Keratinocyte (primary cell): Measurements from ENCODE around the gene TMEM204. TPM values are rescaled to one million over a fixed set of nuclear protein-coding genes. Genes with fewer than 3 reads are reported as not detected.

ENCODE experiments used
- DNase-seq: peaks from one replicate; pipeline ENCODE4 v3.0.0-alpha.2; 2011; ENCODE audit warnings: low read depth, missing footprints, low spot score
- FAIRE-seq: peaks from 2 replicates; lab custom pipeline; 2011; peaks lifted over from hg19 to GRCh38; lab: Jason Lieb, UNC
- H2AFZ ChIP-seq: 2 replicates; pipeline ENCODE4 v1.6.0; 2012; ENCODE audit warnings: low read length, control low read depth, inconsistent platforms; ENCODE audit not compliant: control insufficient read depth
- H3K27ac ChIP-seq: 2 replicates; pipeline ENCODE4 v1.5.1; 2011; ENCODE audit warnings: low read length; ENCODE audit not compliant: control insufficient read depth, insufficient read depth
- H3K27me3 ChIP-seq: 3 replicates; pipeline ENCODE4 v1.6.0; 2011; ENCODE audit warnings: low read length; ENCODE audit not compliant: control insufficient read depth, insufficient read depth; ENCODE audit errors: extremely low read depth
- H3K36me3 ChIP-seq, 2 experiments: 2 replicates in 1 of 2; 3 replicates in 1 of 2; pipeline ENCODE4 v1.5.1; 2011; ENCODE audit warnings: low read length in 2 of 2, mild to moderate bottlenecking in 1 of 2; ENCODE audit not compliant: control insufficient read depth in 2 of 2, insufficient read depth in 2 of 2; ENCODE audit errors: extremely low read depth in 1 of 2
- H3K4me1 ChIP-seq: 3 replicates; pipeline ENCODE4 v1.5.1; 2011; ENCODE audit warnings: low read length; ENCODE audit not compliant: control insufficient read depth, insufficient read depth; ENCODE audit errors: extremely low read depth
- H3K4me2 ChIP-seq: 3 replicates; pipeline ENCODE4 v1.6.0; 2011; ENCODE audit warnings: low read depth, low read length; ENCODE audit not compliant: control insufficient read depth, insufficient read depth; ENCODE audit errors: extremely low read depth
- H3K4me3 ChIP-seq, 3 experiments: fragments of 200-600 bp in 1 of 3; sonication (generic) in 1 of 3; 2 replicates in 2 of 3; 3 replicates in 1 of 3; pipeline ENCODE4 v1.5.1; 2011 to 2016; ENCODE audit warnings: low read length in 3 of 3, mild to moderate bottlenecking in 3 of 3, control low read depth in 2 of 3, inconsistent platforms in 1 of 3, low read depth in 1 of 3, mixed read lengths in 1 of 3, mixed run types in 1 of 3, moderate library complexity in 1 of 3; ENCODE audit not compliant: control insufficient read depth in 2 of 3, insufficient read depth in 2 of 3; ENCODE audit errors: extremely low read depth in 1 of 3
- H3K79me2 ChIP-seq: 2 replicates; pipeline ENCODE4 v1.6.0; 2012; ENCODE audit warnings: low read length; ENCODE audit not compliant: control insufficient read depth, insufficient read depth
- H3K9ac ChIP-seq: 3 replicates; pipeline ENCODE4 v1.6.0; 2011; ENCODE audit warnings: low read length; ENCODE audit not compliant: control insufficient read depth, insufficient read depth; ENCODE audit errors: extremely low read depth
- H3K9me1 ChIP-seq: 3 replicates; pipeline ENCODE4 v1.6.0; 2011; ENCODE audit warnings: low read length; ENCODE audit not compliant: control insufficient read depth, insufficient read depth; ENCODE audit errors: extremely low read depth
- H3K9me3 ChIP-seq: 2 replicates; pipeline ENCODE4 v1.5.1; 2012; ENCODE audit warnings: low read depth, low read length; ENCODE audit not compliant: control insufficient read depth
- H4K20me1 ChIP-seq: 3 replicates; pipeline ENCODE4 v1.6.0; 2011; ENCODE audit warnings: low read length; ENCODE audit not compliant: control insufficient read depth, insufficient read depth; ENCODE audit errors: extremely low read depth
- EZH2 ChIP-seq: IDR thresholded peaks from one replicate; pipeline ENCODE4 v1.6.1; 2012; ENCODE audit warnings: inconsistent platforms, mild to moderate bottlenecking, low read length, moderate library complexity
- dilution Hi-C: fragments of 300-500 bp; cut with MboI; formaldehyde crosslinking; loops from one replicate; pipeline ENCODE4 v1.7.0; 2020; ENCODE audit warnings: low sequenced_read_pairs; ENCODE audit not compliant: extremely low pct_ligation_motif_present
- polyA plus RNA-seq, 5 experiments: library from polyadenylated mRNA; depleted of rRNA in 3 of 5; stranded (reverse) in 3 of 5; stranded (forward) in 1 of 5; unstranded in 1 of 5; fragments of >200 nt; gene quantifications; 1 replicate in 1 of 5; 2 replicates in 3 of 5; 3 replicates in 1 of 5; pipeline versions ENCODE4 v1.2.1 to v1.2.3, GENCODE V29; 2011 to 2012; ENCODE audit warnings: missing spikeins in 2 of 5, low read depth in 1 of 5, low replicate concordance in 1 of 5
- TF ChIP-seq, protein P1 (sequence below), 3 experiments: IDR thresholded peaks in 1 of 3; conservative IDR thresholded peaks in 1 of 3; optimal IDR thresholded peaks in 1 of 3; 2 replicates in 2 of 3; 3 replicates in 1 of 3; pipeline versions ENCODE3 to v1.5.1; 2011; ENCODE audit warnings: low read length in 3 of 3, mild to moderate bottlenecking in 3 of 3, moderate library complexity in 2 of 3, control low read depth in 1 of 3, inconsistent platforms in 1 of 3; ENCODE audit not compliant: insufficient read depth in 2 of 3; ENCODE audit errors: extremely low read depth in 1 of 3

Gene TMEM204
- polyA plus RNA-seq, 1 donor (not counting 4 experiments of a cell fraction or from before 2014, with no cell fraction given), result 1.0 TPM

DNA sequence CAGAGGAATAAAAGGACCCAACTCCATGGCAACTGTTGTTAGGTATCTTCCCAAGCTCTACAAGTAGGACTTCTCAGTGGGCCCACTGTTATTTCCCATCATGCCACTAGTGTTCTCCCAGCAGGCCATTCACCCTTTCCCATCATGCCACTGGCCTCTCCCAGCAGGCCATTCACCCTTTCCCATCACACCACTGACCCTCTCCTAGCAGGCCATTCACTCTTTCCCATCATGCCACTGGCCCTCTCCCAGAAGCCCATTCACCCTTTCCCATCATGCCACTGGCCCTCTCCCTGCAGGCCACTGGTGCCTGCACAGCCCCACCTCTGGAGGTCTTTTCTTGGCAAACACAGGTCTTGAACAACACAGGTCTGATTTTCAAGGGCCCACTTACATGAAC is 42.1 kb downstream of the TMEM204 start:
- Histone ChIP-seq H3K27ac (no peak overlapping the region), H3K4me2 (no peak overlapping the region), H3K9ac (no peak overlapping the region), H3K36me3 (peaks cover 0 to under 1% of the 10 kb centered on the region in 2 experiments), H3K79me2 (no peaks in the 10 kb centered on the region), H3K9me1 (no peaks in the 10 kb centered on the region), H3K27me3 (no peaks in the 10 kb centered on the region), H4K20me1 (no peaks in the 10 kb centered on the region), H3K4me3 (no peak overlapping the region), H3K9me3 (no peaks in the 10 kb centered on the region), H3K4me1 (no peaks in the 10 kb centered on the region), H2AFZ (no peak overlapping the region)
- no peak for TF ChIP-seq EZH2
- TF ChIP-seq, protein P1, sequence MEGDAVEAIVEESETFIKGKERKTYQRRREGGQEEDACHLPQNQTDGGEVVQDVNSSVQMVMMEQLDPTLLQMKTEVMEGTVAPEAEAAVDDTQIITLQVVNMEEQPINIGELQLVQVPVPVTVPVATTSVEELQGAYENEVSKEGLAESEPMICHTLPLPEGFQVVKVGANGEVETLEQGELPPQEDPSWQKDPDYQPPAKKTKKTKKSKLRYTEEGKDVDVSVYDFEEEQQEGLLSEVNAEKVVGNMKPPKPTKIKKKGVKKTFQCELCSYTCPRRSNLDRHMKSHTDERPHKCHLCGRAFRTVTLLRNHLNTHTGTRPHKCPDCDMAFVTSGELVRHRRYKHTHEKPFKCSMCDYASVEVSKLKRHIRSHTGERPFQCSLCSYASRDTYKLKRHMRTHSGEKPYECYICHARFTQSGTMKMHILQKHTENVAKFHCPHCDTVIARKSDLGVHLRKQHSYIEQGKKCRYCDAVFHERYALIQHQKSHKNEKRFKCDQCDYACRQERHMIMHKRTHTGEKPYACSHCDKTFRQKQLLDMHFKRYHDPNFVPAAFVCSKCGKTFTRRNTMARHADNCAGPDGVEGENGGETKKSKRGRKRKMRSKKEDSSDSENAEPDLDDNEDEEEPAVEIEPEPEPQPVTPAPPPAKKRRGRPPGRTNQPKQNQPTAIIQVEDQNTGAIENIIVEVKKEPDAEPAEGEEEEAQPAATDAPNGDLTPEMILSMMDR (optimal IDR thresholded peaks at IDR 0.05 in 1 of 3, IDR thresholded peaks at IDR 0.05 in 1 of 3, conservative IDR thresholded peaks at IDR 0.05 in 1 of 3; ENCODE audit: extremely low read depth in 1 of 3, insufficient read depth in 2 of 3, low read length in 3 of 3), result no peak
- dilution Hi-C loops, result no loop called here
- FAIRE-seq, result no peak
- DNase-seq, result no peak

DNA sequence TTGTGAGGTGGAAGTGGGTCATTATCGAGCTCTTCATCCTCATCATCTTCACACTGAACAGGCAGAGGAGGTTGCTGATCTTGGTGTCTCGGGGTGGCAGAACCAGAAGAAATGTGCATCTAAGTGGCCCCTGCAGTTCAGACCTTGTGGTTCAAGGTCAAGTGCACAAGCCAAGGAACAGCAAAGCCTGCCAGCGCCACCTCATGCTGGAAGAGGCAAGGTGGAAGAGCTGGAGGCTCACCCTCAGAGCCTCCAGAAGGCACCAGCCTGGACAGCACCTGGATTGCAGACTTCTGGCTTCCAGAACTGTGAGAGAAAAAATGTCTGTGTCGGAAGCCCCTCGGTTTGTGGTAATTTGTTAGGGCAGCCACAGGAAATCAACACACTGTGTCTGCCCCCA is 45.7 kb downstream of the TMEM204 start:
- H2AFZ ChIP-seq, result no peak overlapping the region
- no peaks in the 10 kb centered on the region for H3K9me3 ChIP-seq
- H4K20me1 ChIP-seq, result no peaks in the 10 kb centered on the region
- dilution Hi-C loops, result no loop called here
- H3K4me3 ChIP-seq, result no peak overlapping the region
- peaks cover 2 to 7% of the 10 kb centered on the region in 2 experiments for H3K36me3 ChIP-seq
- H3K9ac ChIP-seq, result no peak overlapping the region
- no peaks in the 10 kb centered on the region for H3K4me1 ChIP-seq
- no peaks in the 10 kb centered on the region for H3K27me3 ChIP-seq
- FAIRE-seq (no peak), DNase-seq (no peak)
- H3K9me1 ChIP-seq, result no peaks in the 10 kb centered on the region
- TF ChIP-seq, protein P1 (optimal IDR thresholded peaks at IDR 0.05 in 1 of 3, IDR thresholded peaks at IDR 0.05 in 1 of 3, conservative IDR thresholded peaks at IDR 0.05 in 1 of 3; ENCODE audit: extremely low read depth in 1 of 3, insufficient read depth in 2 of 3, low read length in 3 of 3), result peak in 1 of 3 experiments; percentile 28
- TF ChIP-seq EZH2, result no peak
- H3K79me2 ChIP-seq, result no peaks in the 10 kb centered on the region
- no peak overlapping the region for H3K4me2 ChIP-seq
- H3K27ac ChIP-seq, result no peak overlapping the region
